ENCODE results near the gene TTC17.
"Not testable (repeated sequence)": the region's sequence is repeated elsewhere in the genome, so short reads cannot be mapped to it uniquely, and the experiment has no call there.

TTC17 gene

DNA sequence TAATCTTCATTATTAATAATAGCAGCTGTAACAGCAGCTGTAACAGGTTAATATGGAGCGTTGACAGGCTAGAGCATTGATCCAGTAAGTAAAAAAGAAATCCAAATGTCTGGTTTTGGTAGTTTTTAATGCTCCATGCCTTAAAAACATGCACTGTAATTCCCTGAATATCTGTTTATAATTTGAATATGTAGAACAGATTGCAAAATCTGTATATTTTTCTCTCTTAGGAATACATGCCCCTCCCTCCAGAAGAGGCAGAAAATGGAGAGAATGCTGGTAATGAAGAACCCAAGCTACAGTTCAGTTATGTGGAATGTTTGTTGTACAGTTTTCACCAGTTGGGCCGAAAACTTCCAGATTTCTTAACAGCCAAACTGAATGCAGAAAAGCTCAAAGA, 30.2 kb upstream of the TTC17 start:
- no peak overlapping the region for H3K4me2 ChIP-seq (ENCODE audit: low read depth, low read length, poor library complexity, severe bottlenecking)
- H3K9me3 ChIP-seq (ENCODE audit: insufficient read depth, low read depth, low read length): no peaks in the 10 kb centered on the region
- no peak overlapping the region for H2AFZ ChIP-seq (ENCODE audit: low read length)
- H3F3A ChIP-seq (ENCODE audit: low read depth): no peaks in the 10 kb centered on the region
- peaks cover 96% of the 10 kb centered on the region for H3K36me3 ChIP-seq (ENCODE audit: insufficient read depth, low read length)
- TF ChIP-seq EZH2phosphoT487 (IDR thresholded peaks at IDR 0.05; ENCODE audit: borderline replicate concordance): no peak
- TF ChIP-seq, protein P1, sequence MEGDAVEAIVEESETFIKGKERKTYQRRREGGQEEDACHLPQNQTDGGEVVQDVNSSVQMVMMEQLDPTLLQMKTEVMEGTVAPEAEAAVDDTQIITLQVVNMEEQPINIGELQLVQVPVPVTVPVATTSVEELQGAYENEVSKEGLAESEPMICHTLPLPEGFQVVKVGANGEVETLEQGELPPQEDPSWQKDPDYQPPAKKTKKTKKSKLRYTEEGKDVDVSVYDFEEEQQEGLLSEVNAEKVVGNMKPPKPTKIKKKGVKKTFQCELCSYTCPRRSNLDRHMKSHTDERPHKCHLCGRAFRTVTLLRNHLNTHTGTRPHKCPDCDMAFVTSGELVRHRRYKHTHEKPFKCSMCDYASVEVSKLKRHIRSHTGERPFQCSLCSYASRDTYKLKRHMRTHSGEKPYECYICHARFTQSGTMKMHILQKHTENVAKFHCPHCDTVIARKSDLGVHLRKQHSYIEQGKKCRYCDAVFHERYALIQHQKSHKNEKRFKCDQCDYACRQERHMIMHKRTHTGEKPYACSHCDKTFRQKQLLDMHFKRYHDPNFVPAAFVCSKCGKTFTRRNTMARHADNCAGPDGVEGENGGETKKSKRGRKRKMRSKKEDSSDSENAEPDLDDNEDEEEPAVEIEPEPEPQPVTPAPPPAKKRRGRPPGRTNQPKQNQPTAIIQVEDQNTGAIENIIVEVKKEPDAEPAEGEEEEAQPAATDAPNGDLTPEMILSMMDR (conservative IDR thresholded peaks at IDR 0.05; ENCODE audit: low read length): no peak
- H3K79me2 ChIP-seq (ENCODE audit: insufficient read depth, low read length): no peaks in the 10 kb centered on the region
- no peak overlapping the region for H3K9ac ChIP-seq (ENCODE audit: low read depth, low read length, poor library complexity, severe bottlenecking)
- H4K20me1 ChIP-seq (ENCODE audit: insufficient read depth, low read length, poor library complexity, severe bottlenecking): no peaks in the 10 kb centered on the region
- no peaks in the 10 kb centered on the region for H3K9me2 ChIP-seq (replicated peaks; ENCODE audit: low read depth, low read length)
- H3K4me3 ChIP-seq (ENCODE audit: low read length, poor library complexity, severe bottlenecking): no peak overlapping the region
- H3K27me3 ChIP-seq (ENCODE audit: insufficient read depth, low read length, poor library complexity, severe bottlenecking): no peaks in the 10 kb centered on the region
- H3K4me1 ChIP-seq (ENCODE audit: insufficient read depth, low read length, poor library complexity, severe bottlenecking): no peaks in the 10 kb centered on the region

- Histone ChIP-seq H3K4me2 (ENCODE audit: low read depth, low read length, poor library complexity, severe bottlenecking) (no peak overlapping the region), H4K20me1 (ENCODE audit: insufficient read depth, low read length, poor library complexity, severe bottlenecking) (no peaks in the 10 kb centered on the region), H3K27me3 (ENCODE audit: insufficient read depth, low read length, poor library complexity, severe bottlenecking) (no peaks in the 10 kb centered on the region), H3K4me3 (ENCODE audit: low read length, poor library complexity, severe bottlenecking) (no peak overlapping the region), H3K9me2 (replicated peaks; ENCODE audit: low read depth, low read length) (no peaks in the 10 kb centered on the region), H2AFZ (ENCODE audit: low read length) (no peak overlapping the region), H3K36me3 (ENCODE audit: insufficient read depth, low read length) (peaks cover 31% of the 10 kb centered on the region; the same call in 1 of the 2 replicates), H3F3A (ENCODE audit: low read depth) (no peaks in the 10 kb centered on the region), H3K4me1 (ENCODE audit: insufficient read depth, low read length, poor library complexity, severe bottlenecking) (no peaks in the 10 kb centered on the region), H3K9me3 (ENCODE audit: insufficient read depth, low read depth, low read length) (no peaks in the 10 kb centered on the region), H3K9ac (ENCODE audit: low read depth, low read length, poor library complexity, severe bottlenecking) (no peak overlapping the region), H3K79me2 (ENCODE audit: insufficient read depth, low read length) (no peaks in the 10 kb centered on the region)
- no peak for TF ChIP-seq EZH2phosphoT487 (IDR thresholded peaks at IDR 0.05; ENCODE audit: borderline replicate concordance)
These were observed 17.6 kb upstream of the TTC17 start for GRCh38 chr11:43341159-43341558.

DNA sequence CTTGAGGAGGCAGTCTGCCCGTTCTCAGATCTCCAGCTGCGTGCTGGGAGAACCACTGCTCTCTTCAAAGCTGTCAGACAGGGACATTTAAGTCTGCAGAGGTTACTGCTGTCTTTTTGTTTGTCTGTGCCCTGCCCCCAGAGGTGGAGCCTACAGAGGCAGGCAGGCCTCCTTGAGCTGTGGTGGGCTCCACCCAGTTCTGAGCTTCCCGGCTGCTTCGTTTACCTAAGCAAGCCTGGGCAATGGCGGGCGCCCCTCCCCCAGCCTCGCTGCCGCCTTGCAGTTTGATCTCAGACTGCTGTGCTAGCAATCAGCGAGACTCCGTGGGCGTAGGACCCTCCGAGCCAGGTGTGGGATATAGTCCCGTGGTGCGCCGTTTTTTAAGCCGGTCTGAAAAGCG, 7.3 kb upstream of the TTC17 start:
- not testable (repeated sequence) for H3K9me3 ChIP-seq (ENCODE audit: insufficient read depth, low read depth, low read length); H3K79me2 ChIP-seq (ENCODE audit: insufficient read depth, low read length); H3K4me1 ChIP-seq (ENCODE audit: insufficient read depth, low read length, poor library complexity, severe bottlenecking); H3K4me2 ChIP-seq (ENCODE audit: low read depth, low read length, poor library complexity, severe bottlenecking); H3K4me3 ChIP-seq (ENCODE audit: low read length, poor library complexity, severe bottlenecking); H3F3A ChIP-seq (ENCODE audit: low read depth); H3K9ac ChIP-seq (ENCODE audit: low read depth, low read length, poor library complexity, severe bottlenecking); H4K20me1 ChIP-seq (ENCODE audit: insufficient read depth, low read length, poor library complexity, severe bottlenecking); H3K27me3 ChIP-seq (ENCODE audit: insufficient read depth, low read length, poor library complexity, severe bottlenecking); H3K9me2 ChIP-seq (replicated peaks; ENCODE audit: low read depth, low read length); H3K36me3 ChIP-seq (ENCODE audit: insufficient read depth, low read length); H2AFZ ChIP-seq (ENCODE audit: low read length)

DNA sequence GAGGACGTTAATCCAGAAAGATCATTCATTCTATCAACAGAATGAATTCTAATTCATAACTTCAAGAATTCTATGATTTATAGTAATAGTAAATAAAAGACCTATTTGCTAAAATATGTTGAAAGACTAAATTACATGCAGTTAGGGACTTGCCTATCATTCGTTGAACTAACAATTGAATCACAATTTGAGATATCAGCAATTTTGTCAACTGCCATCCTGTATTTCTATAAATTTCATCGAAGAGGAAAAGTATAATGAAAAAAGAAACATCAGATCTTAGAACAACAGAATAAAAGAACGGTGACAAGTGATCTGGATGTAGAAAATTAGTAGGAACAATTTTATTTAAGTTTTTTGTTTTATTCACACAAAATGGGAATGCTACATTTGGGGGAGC, 4.4 kb upstream of the TTC17 start:
- Histone ChIP-seq H3K4me3 (ENCODE audit: low read length, poor library complexity, severe bottlenecking) (no peak overlapping the region), H4K20me1 (ENCODE audit: insufficient read depth, low read length, poor library complexity, severe bottlenecking) (peaks cover 2% of the 10 kb centered on the region), H3K36me3 (ENCODE audit: insufficient read depth, low read length) (no peaks in the 10 kb centered on the region), H3K4me1 (ENCODE audit: insufficient read depth, low read length, poor library complexity, severe bottlenecking) (peaks cover 8% of the 10 kb centered on the region), H3K27me3 (ENCODE audit: insufficient read depth, low read length, poor library complexity, severe bottlenecking) (no peaks in the 10 kb centered on the region), H3K9ac (ENCODE audit: low read depth, low read length, poor library complexity, severe bottlenecking) (no peak overlapping the region), H3F3A (ENCODE audit: low read depth) (no peaks in the 10 kb centered on the region), H3K79me2 (ENCODE audit: insufficient read depth, low read length) (peaks cover 11% of the 10 kb centered on the region), H3K9me3 (ENCODE audit: insufficient read depth, low read depth, low read length) (no peaks in the 10 kb centered on the region), H3K9me2 (replicated peaks; ENCODE audit: low read depth, low read length) (no peaks in the 10 kb centered on the region), H3K4me2 (ENCODE audit: low read depth, low read length, poor library complexity, severe bottlenecking) (no peak overlapping the region), H2AFZ (ENCODE audit: low read length) (no peak overlapping the region)
- no peak for TF ChIP-seq EZH2phosphoT487 (IDR thresholded peaks at IDR 0.05; ENCODE audit: borderline replicate concordance)
- TF ChIP-seq, protein P1 (conservative IDR thresholded peaks at IDR 0.05; ENCODE audit: low read length): no peak

Measured in Loucy (cell line).